PC-9 (cell line): ENCODE data around the gene ZFR2. TPM values are rescaled to one million over a fixed set of nuclear protein-coding genes. Genes with fewer than 3 reads are reported as not detected.

ENCODE experiments used
- BruUV-seq: library from RNA; stranded (reverse); fragments of 400-500 nt; replicated peaks from 2 replicates; lab custom pipeline; 2021; lab: Mats Ljungman, UMichigan
- CTCF ChIA-PET: fragments of 300-600 bp; sonication (Branson Sonifier 250); formaldehyde crosslinking; loops from one replicate; lab custom pipeline; 2022; ENCODE audit warnings: antibody characterized with exemption; lab: Charles Lee
- POLR2A ChIA-PET: fragments of 300-600 bp; sonication (Branson Sonifier 250); formaldehyde crosslinking; loops from one replicate; lab custom pipeline; 2022; ENCODE audit warnings: antibody characterized with exemption; ENCODE audit not compliant: unreplicated experiment; lab: Charles Lee
- DNase-seq, 2 experiments: peaks; one replicate each; pipeline versions ENCODE4 v3.0.0 to v3.0.0-alpha.2; 2015 to 2022; ENCODE audit warnings: mixed read lengths in 1 of 2
- H2AFZ ChIP-seq: fragments of 200-600 bp; sonication (generic); 2 replicates; pipeline ENCODE4 v1.8.1; 2017; ENCODE audit warnings: antibody characterized with exemption
- H3F3A ChIP-seq: fragments of 200-600 bp; sonication (generic); 2 replicates; pipeline ENCODE4 v1.8.1; 2017; ENCODE audit warnings: antibody characterized with exemption, mild to moderate bottlenecking, low read depth; ENCODE audit not compliant: insufficient read depth
- H3K27ac ChIP-seq: fragments of 200-600 bp; sonication (generic); 2 replicates; pipeline ENCODE4 v1.6.1; 2016; ENCODE audit warnings: mixed run types
- H3K27me3 ChIP-seq: fragments of 200-600 bp; sonication (generic); 2 replicates; pipeline ENCODE4 v1.6.1; 2016; ENCODE audit warnings: low read depth, mixed run types; ENCODE audit not compliant: insufficient read depth
- H3K36me3 ChIP-seq: fragments of 200-600 bp; sonication (generic); 2 replicates; pipeline ENCODE4 v1.6.1; 2016; ENCODE audit warnings: low read depth, mixed run types
- H3K4me1 ChIP-seq: fragments of 200-600 bp; sonication (generic); replicated peaks from 2 replicates; pipeline ENCODE4 v1.6.1; 2016; ENCODE audit warnings: mixed run types; ENCODE audit not compliant: insufficient read depth
- H3K4me2 ChIP-seq: fragments of 200-600 bp; sonication (generic); 2 replicates; pipeline ENCODE4 v1.6.1; 2017; ENCODE audit warnings: mixed run types
- H3K4me3 ChIP-seq: fragments of 200-600 bp; sonication (generic); 2 replicates; pipeline ENCODE4 v1.6.1; 2016; ENCODE audit warnings: mixed run types
- H3K79me2 ChIP-seq: fragments of 200-600 bp; sonication (generic); 2 replicates; pipeline ENCODE4 v1.6.1; 2017; ENCODE audit warnings: low read depth, mixed run types
- H3K9me2 ChIP-seq: fragments of 200-600 bp; sonication (generic); 2 replicates; pipeline ENCODE4 v1.8.1; 2017; ENCODE audit warnings: mild to moderate bottlenecking; ENCODE audit not compliant: insufficient read depth
- H3K9me3 ChIP-seq: fragments of 200-600 bp; sonication (generic); 2 replicates; pipeline ENCODE4 v1.8.1; 2016; ENCODE audit warnings: low read depth; ENCODE audit not compliant: insufficient read depth
- H4K20me1 ChIP-seq: fragments of 200-600 bp; sonication (generic); 2 replicates; pipeline ENCODE4 v1.8.1; 2017; ENCODE audit not compliant: insufficient read depth
- CTCF ChIP-seq: fragments of 200-600 bp; sonication (generic); conservative IDR thresholded peaks from 2 replicates; pipeline ENCODE4 v1.6.1; 2017; ENCODE audit warnings: mixed run types, antibody characterized with exemption, mild to moderate bottlenecking, moderate library complexity
- EZH2 ChIP-seq: fragments of 200-600 bp; sonication (generic); IDR thresholded peaks from 2 replicates; pipeline ENCODE4 v1.8.0; 2017; ENCODE audit warnings: antibody characterized with exemption, low read depth
- intact Hi-C: fragments of 100-400 bp; cut with micrococcal nuclease; formaldehyde crosslinking; loops from one replicate; pipeline ENCODE4 v1.10.0; 2022; ENCODE audit not compliant: unreplicated experiment
- total RNA-seq: library from RNA; stranded (reverse); gene quantifications from 2 replicates; pipeline ENCODE4 v1.2.3, GENCODE V29; 2021

The ZFR2 gene
- total RNA-seq, 1 experiment from 2014 or later = not detected

GRCh38 chr19:3825286-3825956 is 43.4 kb downstream of the ZFR2 start:
- H3K79me2 ChIP-seq = no peaks in the 10 kb centered on the region
- H3K27ac ChIP-seq = no peak overlapping the region
- no peaks in the 10 kb centered on the region for H3K36me3 ChIP-seq
- H3K9me2 ChIP-seq = no peaks in the 10 kb centered on the region
- BruUV-seq = no TSS peak
- H3K4me3 ChIP-seq = no peak overlapping the region
- H3F3A ChIP-seq = peaks cover 4% of the 10 kb centered on the region; the same call in 1 of the 2 replicates
- no peak for DNase-seq
- POLR2A ChIA-PET = no interaction called here
- no peak for TF ChIP-seq CTCF
- TF ChIP-seq EZH2 = no peak
- no peaks in the 10 kb centered on the region for H4K20me1 ChIP-seq
- H3K4me1 ChIP-seq = peaks cover 8% of the 10 kb centered on the region
- H2AFZ ChIP-seq = no peak overlapping the region
- no peaks in the 10 kb centered on the region for H3K9me3 ChIP-seq
- CTCF ChIA-PET = no interaction called here
- peaks cover 15% of the 10 kb centered on the region; the same call in 1 of the 2 replicates for H3K27me3 ChIP-seq
- H3K4me2 ChIP-seq = no peak overlapping the region
- intact Hi-C loops = no loop called here

GRCh38 chr19:3823350-3823713 is 45.5 kb downstream of the ZFR2 start:
- H3F3A ChIP-seq = no peaks in the 10 kb centered on the region; the same call in 1 of the 2 replicates

GRCh38 chr19:3822683-3823349 is 46.0 kb downstream of the ZFR2 start:
- H3K27ac ChIP-seq = no peak overlapping the region
- H4K20me1 ChIP-seq = no peaks in the 10 kb centered on the region
- H3K4me1 ChIP-seq = no peaks in the 10 kb centered on the region
- intact Hi-C loops = no loop called here
- TF ChIP-seq CTCF = no peak
- no peak for TF ChIP-seq EZH2
- peaks cover 28% of the 10 kb centered on the region; the same call in 1 of the 2 replicates for H3K27me3 ChIP-seq
- H2AFZ ChIP-seq = no peak overlapping the region
- CTCF ChIA-PET = interaction anchor here (0.7 kb wide), 1 partner anchor 93 kb away, joined by 4 read pairs; no protein-coding TSS in a partner anchor
- BruUV-seq = no TSS peak
- POLR2A ChIA-PET = no interaction called here
- no peak overlapping the region for H3K4me3 ChIP-seq
- no peak for DNase-seq
- no peaks in the 10 kb centered on the region for H3K9me3 ChIP-seq
- no peaks in the 10 kb centered on the region for H3K79me2 ChIP-seq
- H3K4me2 ChIP-seq = no peak overlapping the region
- no peaks in the 10 kb centered on the region for H3K36me3 ChIP-seq
- H3F3A ChIP-seq = no peaks in the 10 kb centered on the region
- H3K9me2 ChIP-seq = no peaks in the 10 kb centered on the region

More at GRCh38 chr19:3823350-3823713, 45.5 kb downstream of the ZFR2 start:
- no peak for DNase-seq
- Histone ChIP-seq H3K9me2 (no peaks in the 10 kb centered on the region), H3K79me2 (no peaks in the 10 kb centered on the region), H3K27me3 (peaks cover 23% of the 10 kb centered on the region; the same call in 1 of the 2 replicates), H3K4me3 (no peak overlapping the region), H3K9me3 (no peaks in the 10 kb centered on the region), H3K4me1 (peaks cover 3% of the 10 kb centered on the region), H3K4me2 (no peak overlapping the region), H3K36me3 (no peaks in the 10 kb centered on the region), H2AFZ (no peak overlapping the region), H4K20me1 (no peaks in the 10 kb centered on the region), H3K27ac (no peak overlapping the region)
- POLR2A ChIA-PET = no interaction called here
- CTCF ChIA-PET = no interaction called here
- no TSS peak for BruUV-seq
- intact Hi-C loops = no loop called here
- TF ChIP-seq EZH2 = no peak
